B cell (primary cell): Measurements from ENCODE around the gene ZNF280C. TPM values are rescaled to one million over a fixed set of nuclear protein-coding genes. Genes with fewer than 3 reads are reported as not detected.

Experiments used
- ATAC-seq: fragments of 200-7000 bp; cut with Tn5 transposase; one replicate; pipeline ENCODE4 v1.10.0; 2021; ENCODE audit warnings: low read depth, mild to moderate bottlenecking, moderate number of reproducible peaks, moderate library complexity
- CTCF ChIA-PET: fragments of 350-600 bp; sonication (Branson Sonifier 250); formaldehyde crosslinking; loops from one replicate; lab custom pipeline; 2021; ENCODE audit warnings: antibody characterized with exemption, inconsistent platforms; lab: Charles Lee
- POLR2A ChIA-PET: fragments of 350-600 bp; sonication (Branson Sonifier 250); formaldehyde crosslinking; loops from one replicate; lab custom pipeline; 2021; ENCODE audit warnings: antibody characterized with exemption; lab: Charles Lee
- DNase-seq: peaks from one replicate; pipeline ENCODE4 v3.0.0; 2013
- H2AFZ ChIP-seq: 2 replicates; pipeline ENCODE4 v1.6.1; 2012; ENCODE audit warnings: mild to moderate bottlenecking, low read depth, low read length; ENCODE audit not compliant: insufficient read depth, poor library complexity, severe bottlenecking
- H3K27ac ChIP-seq, 2 donors: 1 replicate in 1 of 2; 2 replicates in 1 of 2; pipeline ENCODE4 v1.5.1; 2012 to 2013; ENCODE audit warnings: low read length in 2 of 2, mild to moderate bottlenecking in 2 of 2, moderate library complexity in 1 of 2
- H3K27me3 ChIP-seq, 4 experiments: fragments of 200-600 bp in 1 of 4; sonication (generic) in 1 of 4; replicated peaks in 1 of 4; 1 replicate in 2 of 4; 2 replicates in 2 of 4; pipeline versions ENCODE4 v1.6.1 to v1.7.0; 2013 to 2016; ENCODE audit warnings: low read length in 3 of 4, mild to moderate bottlenecking in 2 of 4, mixed read lengths in 1 of 4, moderate library complexity in 1 of 4; ENCODE audit not compliant: insufficient read depth in 4 of 4, control insufficient read depth in 3 of 4; ENCODE audit errors: control extremely low read depth in 1 of 4
- H3K36me3 ChIP-seq, 2 experiments: replicated peaks in 1 of 2; 1 replicate in 1 of 2; 2 replicates in 1 of 2; pipeline versions ENCODE4 v1.6.1 to v1.7.1; 2013; ENCODE audit warnings: low read length in 1 of 2; ENCODE audit not compliant: insufficient read depth in 2 of 2, control insufficient read depth in 1 of 2; ENCODE audit errors: control extremely low read depth in 1 of 2, extremely low read depth in 1 of 2
- H3K4me1 ChIP-seq, 2 donors: fragments of 200-600 bp in 1 of 2; sonication (generic) in 1 of 2; 1 replicate in 1 of 2; 2 replicates in 1 of 2; pipeline versions ENCODE4 v1.5.1 to v1.6.1; 2013 to 2017; ENCODE audit warnings: low read length in 2 of 2; ENCODE audit not compliant: control insufficient read depth in 2 of 2, insufficient read depth in 2 of 2
- H3K4me2 ChIP-seq: replicated peaks from 2 replicates; pipeline ENCODE3; 2012; ENCODE audit warnings: mild to moderate bottlenecking, low read depth, low read length; ENCODE audit not compliant: poor library complexity, severe bottlenecking
- H3K4me3 ChIP-seq, 5 experiments: fragments of 200-600 bp in 1 of 5; sonication (generic) in 1 of 5; 1 replicate in 3 of 5; 2 replicates in 2 of 5; pipeline versions ENCODE4 v1.5.1 to v1.7.0; 2011 to 2016; ENCODE audit warnings: low read length in 4 of 5, mild to moderate bottlenecking in 4 of 5, low read depth in 2 of 5, control low read depth in 1 of 5, moderate library complexity in 1 of 5; ENCODE audit not compliant: insufficient read depth in 1 of 5; ENCODE audit errors: control extremely low read depth in 1 of 5, extremely low read depth in 1 of 5
- H3K79me2 ChIP-seq: fragments of 200-600 bp; sonication (generic); one replicate; pipeline ENCODE4 v1.6.0; 2016; ENCODE audit warnings: low read length; ENCODE audit not compliant: control insufficient read depth, insufficient read depth
- H3K9ac ChIP-seq: fragments of 200-600 bp; sonication (generic); 2 replicates; pipeline ENCODE4 v1.6.1; 2017; ENCODE audit warnings: mild to moderate bottlenecking, low read length, moderate library complexity
- H3K9me3 ChIP-seq, 3 donors: one replicate each; pipeline versions ENCODE4 v1.6.1 to v1.7.1; 2013; ENCODE audit warnings: low read length in 2 of 3; ENCODE audit not compliant: control insufficient read depth in 2 of 3, insufficient read depth in 1 of 3; ENCODE audit errors: control extremely low read depth in 1 of 3
- H4K20me1 ChIP-seq: 2 replicates; pipeline ENCODE4 v1.6.0; 2012; ENCODE audit warnings: mild to moderate bottlenecking, low read length; ENCODE audit not compliant: insufficient read depth, control insufficient read depth, poor library complexity, severe bottlenecking
- H3K27ac Mint-ChIP-seq: one replicate; pipeline ENCODE4 v1.8.0; 2021; ENCODE audit warnings: mixed read lengths
- H3K27me3 Mint-ChIP-seq: one replicate; pipeline ENCODE4 v1.8.0; 2021; ENCODE audit warnings: mixed read lengths
- H3K4me1 Mint-ChIP-seq: one replicate; pipeline ENCODE4 v1.8.0; 2021; ENCODE audit warnings: mixed read lengths
- H3K4me3 Mint-ChIP-seq: one replicate; pipeline ENCODE4 v1.8.0; 2021; ENCODE audit warnings: mixed read lengths
- H3K9me3 Mint-ChIP-seq: one replicate; pipeline ENCODE4 v1.8.0; 2022; ENCODE audit warnings: mixed read lengths; ENCODE audit not compliant: insufficient read depth
- CTCF ChIP-seq: fragments of 200-600 bp; IDR thresholded peaks from one replicate; pipeline ENCODE4 v1.8.0; 2022; ENCODE audit warnings: antibody characterized with exemption, mild to moderate bottlenecking
- EZH2 ChIP-seq: IDR thresholded peaks from 2 replicates; pipeline ENCODE4 v1.6.1; 2012; ENCODE audit warnings: borderline replicate concordance, low read depth, mild to moderate bottlenecking, moderate library complexity, low read length; ENCODE audit not compliant: insufficient read depth, poor library complexity, severe bottlenecking
- WGBS: methylation state at CpG from one replicate; pipeline ENCODE4 v1.1.5; 2013; ENCODE audit warnings: missing lambda C conversion rate; ENCODE audit not compliant: insufficient coverage; 5-methylcytosine and 5-hydroxymethylcytosine counted together
- intact Hi-C: fragments of 100-400 bp; cut with micrococcal nuclease; formaldehyde crosslinking; loops from one replicate; pipeline ENCODE4 v1.10.0; 2022
- polyA plus RNA-seq: library from polyadenylated mRNA; depleted of rRNA; stranded (reverse); fragments of >200 nt; gene quantifications from 2 replicates; pipeline ENCODE4 v1.2.3, GENCODE V29; 2012
- total RNA-seq, 2 donors: library from RNA; stranded (reverse); fragments of 120-200 nt in 1 of 2; gene quantifications; 1 replicate in 1 of 2; 2 replicates in 1 of 2; pipeline versions ENCODE4 v1.2.3 to v1.2.4, GENCODE V29; 2013 to 2022

ZNF280C gene
- total and polyA plus RNA-seq, 2 donors (not counting 1 experiment from before 2014, with no cell fraction given), result 2.3 to 7.0 TPM

- no CpG with 5 or more reads among the region's 4 CpGs for WGBS
These were observed 52.4 kb downstream of the ZNF280C start for GRCh38 chrX:130216320-130216719.

GRCh38 chrX:130213376-130213775 is 55.3 kb downstream of the ZNF280C start:
- Histone ChIP-seq H3K36me3 (peaks cover 1 to 11% of the 10 kb centered on the region in 2 experiments), H3K4me1 (no peaks in the 10 kb centered on the region), H3K9ac (no peak overlapping the region), H3K9me3 (no peaks in the 10 kb centered on the region), H3K27me3 (no peaks in the 10 kb centered on the region), H3K27ac (no peak overlapping the region), H3K4me2 (no peak overlapping the region), H3K4me3 (no peak overlapping the region), H4K20me1 (no peaks in the 10 kb centered on the region), H3K79me2 (no peaks in the 10 kb centered on the region), H2AFZ (no peak overlapping the region)
- Mint-ChIP-seq H3K27ac (no peak overlapping the region), H3K9me3 (no peaks in the 10 kb centered on the region), H3K27me3 (no peaks in the 10 kb centered on the region), H3K4me3 (no peak overlapping the region), H3K4me1 (no peaks in the 10 kb centered on the region)
- TF ChIP-seq CTCF (no peak), EZH2 (no peak)
- WGBS, result no CpG with 5 or more reads among the region's 2 CpGs
- ATAC-seq (no peak), DNase-seq (no peak)
- intact Hi-C loops, result no loop called here
- POLR2A ChIA-PET, result no interaction called here
- CTCF ChIA-PET, result no interaction called here

More at GRCh38 chrX:130216320-130216719, 52.4 kb downstream of the ZNF280C start:
- no peak overlapping the region for H3K4me3 ChIP-seq
- no peak overlapping the region for H3K4me2 ChIP-seq
- H3K27me3 Mint-ChIP-seq, result no peaks in the 10 kb centered on the region
- no peak overlapping the region for H2AFZ ChIP-seq
- CTCF ChIA-PET, result no interaction called here
- no peak overlapping the region for H3K27ac ChIP-seq
- no peaks in the 10 kb centered on the region for H3K4me1 Mint-ChIP-seq
- POLR2A ChIA-PET, result no interaction called here
- H3K4me1 ChIP-seq, result no peaks in the 10 kb centered on the region
- H3K9me3 Mint-ChIP-seq, result no peaks in the 10 kb centered on the region
- ATAC-seq (no peak), DNase-seq (peak; percentile 2)
- H4K20me1 ChIP-seq, result no peaks in the 10 kb centered on the region
- H3K27ac Mint-ChIP-seq, result no peak overlapping the region
- H3K9ac ChIP-seq, result no peak overlapping the region
- intact Hi-C loops, result no loop called here
- no peaks in the 10 kb centered on the region for H3K79me2 ChIP-seq
- TF ChIP-seq CTCF, result no peak
- TF ChIP-seq EZH2, result no peak
- no peaks in the 10 kb centered on the region for H3K27me3 ChIP-seq
- no peak overlapping the region for H3K4me3 Mint-ChIP-seq
- H3K9me3 ChIP-seq, result no peaks in the 10 kb centered on the region
- H3K36me3 ChIP-seq, result peaks cover 1 to 7% of the 10 kb centered on the region in 2 experiments
